Adrenal gland (tissue), 5 donors: Measurements from ENCODE around the gene KCNK7.

Experiments used
- CTCF ChIP-seq, 6 experiments: fragments of 450-650 bp in 4 of 6; fragments of 200-600 bp in 2 of 6; sonication (generic) in 1 of 6; IDR thresholded peaks; 1 replicate in 5 of 6; 2 replicates in 1 of 6; pipeline versions ENCODE4 v1.5.1 to v1.8.0; 2016 to 2021; ENCODE audit warnings: antibody characterized with exemption in 6 of 6, mild to moderate bottlenecking in 2 of 6, moderate library complexity in 1 of 6
- POLR2A ChIP-seq, 2 donors: fragments of 450-650 bp; IDR thresholded peaks; one replicate each; pipeline ENCODE4 v1.6.1; 2017; ENCODE audit warnings: antibody characterized with exemption in 2 of 2, mild to moderate bottlenecking in 2 of 2, moderate library complexity in 1 of 2
- donor health status: DM: no; HTN: no; CAD: no.

DNA sequence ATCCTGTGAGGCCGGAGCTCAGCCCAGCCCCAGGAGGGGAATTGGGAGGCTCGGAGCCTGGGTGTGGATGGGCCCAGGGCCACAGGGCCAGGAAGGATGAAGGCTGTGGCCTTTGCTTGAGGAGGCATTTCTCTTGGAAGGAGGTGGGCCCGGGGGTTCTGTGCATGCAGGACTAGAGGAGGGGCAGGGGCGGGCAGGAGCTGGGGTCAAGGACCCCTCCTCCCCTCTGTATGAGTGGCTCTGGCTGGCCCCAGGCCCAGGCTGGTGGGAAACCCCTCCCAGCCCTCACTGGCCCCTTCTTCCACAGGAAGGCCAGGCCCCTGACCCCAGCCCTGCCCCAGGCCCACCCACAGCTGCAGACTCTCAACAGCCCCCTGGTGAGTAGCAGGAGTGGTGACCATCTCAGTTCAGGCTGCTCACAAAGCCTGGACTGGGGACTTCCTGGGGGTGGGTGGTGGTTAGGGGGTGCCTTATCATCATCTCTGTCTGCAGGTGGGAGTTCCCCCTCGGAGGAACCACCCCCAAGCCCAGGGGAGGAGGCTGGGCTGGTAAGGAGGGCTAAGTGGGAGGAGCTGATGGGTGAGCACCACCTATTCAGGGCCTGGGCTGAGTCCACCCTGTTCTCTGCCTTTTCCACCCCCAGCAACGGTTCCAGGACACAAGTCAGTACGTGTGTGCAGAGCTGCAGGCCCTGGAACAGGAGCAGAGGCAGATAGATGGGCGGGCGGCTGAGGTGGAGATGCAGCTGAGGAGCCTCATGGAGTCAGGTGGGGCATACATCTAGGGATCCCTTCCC lies 6.0 kb downstream of the KCNK7 start:
- TF ChIP-seq CTCF (IDR thresholded peaks at IDR 0.05) (no peak), POLR2A (IDR thresholded peaks at IDR 0.05) (no peak)
